Progenitor cell of endocrine pancreas (in vitro differentiated cells): ENCODE measurements around the gene KCNK18. TPM values are rescaled to one million over a fixed set of nuclear protein-coding genes. Genes with fewer than 3 reads are reported as not detected.

Experiments
- DNase-seq: peaks from one replicate; pipeline ENCODE4 v3.0.0; 2021; ENCODE audit warnings: low spot score; ENCODE audit not compliant: unreplicated experiment
- H3K27ac Mint-ChIP-seq: 2 replicates; pipeline ENCODE4 v1.8.0; 2021; ENCODE audit warnings: mild to moderate bottlenecking, moderate library complexity, mixed read lengths
- H3K27me3 Mint-ChIP-seq: 2 replicates; pipeline ENCODE4 v1.8.0; 2021; ENCODE audit warnings: mixed read lengths
- H3K36me3 Mint-ChIP-seq: 2 replicates; pipeline ENCODE4 v1.8.0; 2022; ENCODE audit warnings: mixed read lengths; ENCODE audit not compliant: insufficient read depth
- H3K4me1 Mint-ChIP-seq: 2 replicates; pipeline ENCODE4 v1.8.0; 2021; ENCODE audit warnings: low read depth, mixed read lengths
- H3K4me3 Mint-ChIP-seq: 2 replicates; pipeline ENCODE4 v1.8.0; 2021; ENCODE audit warnings: low read depth, mild to moderate bottlenecking, moderate library complexity, mixed read lengths
- H3K9me3 Mint-ChIP-seq: 2 replicates; pipeline ENCODE4 v1.8.0; 2021; ENCODE audit warnings: low read depth, mixed read lengths
- CTCF ChIP-seq: fragments of 200-600 bp; sonication (generic); IDR thresholded peaks from one replicate; pipeline ENCODE4 v1.5.0; 2021; ENCODE audit warnings: antibody characterized with exemption, mild to moderate bottlenecking; ENCODE audit not compliant: unreplicated experiment
- total RNA-seq: library from RNA; stranded (reverse); gene quantifications from 2 replicates; pipeline ENCODE4 v1.2.1, GENCODE V29; 2021

The KCNK18 gene
- total RNA-seq, 1 donor from 2014 or later, result not detected

GRCh38 chr10:117160567-117160966, 36.7 kb upstream of the KCNK18 start:
- H3K4me1 Mint-ChIP-seq, result peaks cover 3% of the 10 kb centered on the region
- H3K4me3 Mint-ChIP-seq, result no peak overlapping the region
- H3K27ac Mint-ChIP-seq, result no peak overlapping the region

GRCh38 chr10:117161386-117162033, 35.8 kb upstream of the KCNK18 start:
- Mint-ChIP-seq H3K36me3 (no peaks in the 10 kb centered on the region), H3K27me3 (peaks cover 92% of the 10 kb centered on the region), H3K4me1 (peaks cover 3% of the 10 kb centered on the region)

More at GRCh38 chr10:117160567-117160966, 36.7 kb upstream of the KCNK18 start:
- TF ChIP-seq CTCF, result no peak
- DNase-seq, result no peak
- H3K36me3 Mint-ChIP-seq, result no peaks in the 10 kb centered on the region
- H3K9me3 Mint-ChIP-seq, result no peaks in the 10 kb centered on the region
- peaks cover 87% of the 10 kb centered on the region for H3K27me3 Mint-ChIP-seq

GRCh38 chr10:117162093-117163060, 34.9 kb upstream of the KCNK18 start:
- no peak overlapping the region for H3K27ac Mint-ChIP-seq
- peak overlapping the region; percentile 5 for H3K4me3 Mint-ChIP-seq
- no peaks in the 10 kb centered on the region for H3K36me3 Mint-ChIP-seq
- H3K27me3 Mint-ChIP-seq, result peaks cover 93% of the 10 kb centered on the region
- H3K9me3 Mint-ChIP-seq, result no peaks in the 10 kb centered on the region
- H3K4me1 Mint-ChIP-seq, result peaks cover 3% of the 10 kb centered on the region
- no peak for TF ChIP-seq CTCF
- no peak for DNase-seq

More at GRCh38 chr10:117161386-117162033, 35.8 kb upstream of the KCNK18 start:
- Mint-ChIP-seq H3K27ac (no peak overlapping the region), H3K9me3 (no peaks in the 10 kb centered on the region), H3K4me3 (no peak overlapping the region)
- no peak for TF ChIP-seq CTCF
- no peak for DNase-seq

GRCh38 chr10:117163061-117163953, 34.0 kb upstream of the KCNK18 start:
- no peaks in the 10 kb centered on the region for H3K36me3 Mint-ChIP-seq
- H3K9me3 Mint-ChIP-seq, result no peaks in the 10 kb centered on the region
- no peak overlapping the region for H3K27ac Mint-ChIP-seq
- TF ChIP-seq CTCF, result peak; percentile 47
- H3K4me3 Mint-ChIP-seq, result no peak overlapping the region
- H3K4me1 Mint-ChIP-seq, result peaks cover 3% of the 10 kb centered on the region
- H3K27me3 Mint-ChIP-seq, result peaks cover 93% of the 10 kb centered on the region
- peak; percentile 36 for DNase-seq
